ENCODE data around the gene DDX17.

DDX17 gene

GRCh38 chr22:38465673-38466490, 40.2 kb downstream of the DDX17 start:
- no peak for DNase-seq (ENCODE audit: low read depth in 2 of 2)

- DNase-seq (ENCODE audit: low read depth in 2 of 2): no peak
Measured at GRCh38 chr22:38464992-38465672, 41.0 kb downstream of the DDX17 start.

DNA sequence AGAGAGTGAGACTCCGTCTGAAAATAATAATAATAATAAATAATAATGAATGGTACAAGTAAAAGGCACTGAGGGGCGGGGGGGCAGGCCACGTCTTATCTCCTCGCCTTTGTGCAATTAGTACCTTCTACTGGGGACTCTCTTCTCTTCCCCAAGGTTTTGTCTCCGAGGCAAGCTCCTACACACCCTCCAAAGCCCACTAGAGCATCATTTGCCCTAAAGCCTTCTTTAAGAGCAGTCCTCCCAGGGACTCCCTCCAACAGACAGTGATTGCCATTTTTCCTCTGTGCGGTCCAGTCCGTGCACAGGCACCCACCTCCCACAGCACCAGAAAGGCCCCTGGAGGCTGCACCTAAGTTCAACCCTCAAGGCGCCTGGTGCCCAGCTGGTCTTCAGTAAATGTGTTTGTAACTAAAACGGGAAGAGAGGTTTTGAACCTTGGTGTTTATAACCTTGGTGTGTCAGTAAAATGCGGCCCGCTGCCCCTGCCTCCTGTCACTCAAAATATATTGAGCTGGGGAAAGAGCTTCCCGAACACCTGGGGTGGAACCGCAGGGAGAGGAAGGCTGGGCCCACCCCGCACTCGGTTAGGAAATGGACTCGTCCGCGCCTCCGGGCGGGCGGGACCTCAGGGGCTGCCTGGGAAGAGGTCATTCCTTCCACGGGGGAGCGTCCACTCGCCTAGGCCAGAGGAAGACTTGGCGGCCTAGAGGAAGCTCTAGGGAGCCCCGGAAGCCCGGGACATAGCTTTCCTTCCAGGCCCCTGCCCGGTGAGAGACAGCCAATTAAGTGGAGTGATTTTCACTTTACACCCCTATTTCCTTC, 42.9 kb downstream of the DDX17 start:
- DNase-seq (ENCODE audit: low read depth in 2 of 2): no peak

DNA sequence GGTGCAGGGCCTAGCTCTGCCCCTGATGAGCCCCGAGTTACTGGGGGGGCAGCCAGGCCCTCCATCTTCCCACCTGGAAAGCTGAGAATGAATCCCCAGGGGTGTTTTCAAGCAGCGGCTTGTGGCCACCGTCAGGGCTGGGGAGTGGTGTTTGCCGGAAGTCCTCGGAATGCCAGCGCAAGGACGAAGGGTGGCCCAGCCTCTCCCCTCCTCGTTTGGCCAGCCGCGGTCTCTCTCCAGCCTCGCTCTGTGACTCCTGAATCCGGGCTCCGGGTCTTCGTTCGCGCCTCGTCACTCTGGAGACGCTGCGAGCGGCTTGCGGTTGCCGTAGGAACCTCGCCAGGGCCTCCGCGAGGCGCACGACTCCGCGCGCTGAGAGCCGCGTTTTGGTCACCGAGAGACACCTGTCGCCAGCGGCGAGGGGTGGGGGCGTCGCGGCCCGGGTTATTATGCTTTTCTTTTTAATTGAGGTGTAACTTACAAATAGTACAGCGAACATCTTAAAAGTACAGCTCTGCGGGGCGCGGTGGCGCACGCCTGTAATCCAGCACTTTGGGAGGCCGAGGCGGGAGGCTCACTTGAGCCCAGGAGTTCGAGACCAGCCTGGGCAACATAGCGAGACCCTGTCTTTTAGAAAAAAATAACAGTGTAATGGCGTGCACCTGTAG, 44.6 kb downstream of the DDX17 start:
- peak; percentile 42 to 66 for DNase-seq (ENCODE audit: low read depth in 2 of 2)

DNA sequence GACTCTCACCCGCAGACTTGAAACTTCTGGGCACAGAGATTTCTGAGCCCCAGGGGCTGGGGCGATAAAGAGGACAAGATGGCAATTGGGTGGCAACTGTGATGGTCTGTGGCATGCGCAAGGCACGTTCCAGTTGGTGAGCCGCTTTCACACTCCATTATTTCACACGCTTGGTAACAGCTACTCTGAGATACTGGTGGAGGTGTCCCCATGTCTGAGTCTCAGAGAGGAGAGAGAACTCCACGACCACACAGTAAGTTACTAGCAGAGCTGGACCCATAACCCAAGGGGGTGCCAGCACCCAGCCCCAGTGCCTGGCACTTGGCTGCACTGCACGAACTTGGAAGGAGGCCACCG, 45.1 kb downstream of the DDX17 start:
- DNase-seq (ENCODE audit: low read depth in 2 of 2): no peak

DNA sequence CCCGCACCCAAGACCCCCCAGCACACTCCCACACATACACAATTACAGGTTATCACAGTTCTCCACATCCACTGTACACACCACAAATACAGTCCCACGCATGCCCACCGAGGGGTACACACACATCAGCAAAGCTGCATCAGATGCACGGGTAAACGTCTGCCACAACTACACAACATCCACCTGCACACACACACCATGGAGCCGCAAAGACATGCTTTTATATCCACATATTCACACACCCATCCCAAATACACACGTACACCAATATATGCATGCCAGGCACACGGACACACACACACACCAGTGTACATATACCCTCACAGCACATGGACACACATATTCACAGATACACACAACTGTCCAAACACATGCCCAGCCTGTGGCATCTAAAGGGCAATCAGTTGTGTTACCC, 45.7 kb downstream of the DDX17 start:
- DNase-seq (ENCODE audit: low read depth in 2 of 2): no peak

GRCh38 chr22:38456841-38457699, 49.0 kb downstream of the DDX17 start:
- DNase-seq (ENCODE audit: low read depth in 2 of 2): no peak

- DNase-seq (ENCODE audit: low read depth in 2 of 2): no peak
Measured at GRCh38 chr22:38456272-38456835, 49.8 kb downstream of the DDX17 start.

GRCh38 chr22:38455530-38456271, 50.4 kb downstream of the DDX17 start:
- DNase-seq (ENCODE audit: low read depth in 2 of 2): no peak

DNA sequence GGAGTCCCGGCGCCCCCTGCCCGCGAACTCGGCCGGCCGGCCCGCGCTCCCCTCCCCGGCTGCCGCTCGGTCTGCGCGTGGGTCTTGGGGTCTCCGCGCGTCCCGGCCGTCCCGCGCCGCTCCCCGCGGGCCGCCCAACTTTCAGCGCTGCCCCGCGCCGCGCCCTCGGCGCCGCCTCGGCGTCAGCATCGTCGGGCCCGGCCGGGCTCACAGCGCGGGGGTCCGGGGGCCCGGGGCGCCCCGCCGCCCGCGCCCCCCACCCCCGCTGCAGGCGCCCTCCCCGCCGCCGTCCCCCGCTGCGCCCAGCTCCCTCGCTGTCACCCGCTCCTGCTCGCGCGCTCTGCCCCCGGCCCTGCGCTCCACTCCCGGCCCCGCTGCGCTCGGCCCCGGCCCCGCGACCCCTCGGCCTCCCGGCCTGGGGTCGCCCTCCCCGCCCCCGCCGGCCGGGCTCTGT, 51.0 kb downstream of the DDX17 start, which contains the start of gene KCNJ4:
Gene KCNJ4 (minus strand): TSS at position 124 of the 454 bp plus-strand sequence. CDS start 27,067 bp downstream, outside the sequence.
- DNase-seq (ENCODE audit: low read depth in 2 of 2): no peak

DNA sequence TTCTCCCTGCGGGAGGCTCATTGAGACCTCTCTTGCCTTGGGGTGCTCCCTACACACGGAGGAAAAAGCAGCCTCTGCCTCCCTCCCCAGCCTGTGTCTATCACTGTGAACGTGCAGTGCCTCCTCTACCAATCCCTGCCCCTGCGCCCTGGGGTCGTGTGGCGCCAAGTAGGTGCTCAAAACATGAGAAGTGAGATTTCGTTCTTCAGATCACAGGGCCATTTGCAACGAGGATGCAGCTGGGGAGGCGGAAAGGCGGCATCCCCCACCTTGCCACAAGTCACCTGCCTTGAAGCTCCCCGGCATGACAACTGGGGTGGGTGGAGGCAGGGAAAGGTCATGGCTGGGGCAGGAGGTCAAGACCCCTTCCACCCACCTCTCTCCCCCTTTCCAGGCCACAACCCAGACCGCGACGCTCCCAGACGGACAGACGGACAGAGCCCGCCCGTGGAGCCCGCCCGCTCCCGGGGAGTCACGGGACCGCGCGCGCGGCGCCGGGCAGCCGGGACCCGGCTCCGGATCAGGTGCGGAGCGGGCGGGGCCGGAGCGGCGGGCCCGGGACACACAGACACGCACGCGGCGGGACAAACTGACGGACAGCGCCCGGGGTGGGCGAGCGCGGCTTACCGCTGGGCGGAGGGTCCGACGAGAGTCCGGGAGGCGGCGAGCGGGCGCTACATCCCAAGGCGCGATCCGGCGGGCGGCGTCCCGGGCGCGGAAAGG, 51.6 kb downstream of the DDX17 start:
- DNase-seq (ENCODE audit: low read depth in 2 of 2): no peak

- no peak for DNase-seq (ENCODE audit: low read depth in 2 of 2)
Measured at GRCh38 chr22:38453996-38454352, 52.1 kb downstream of the DDX17 start.

DNA sequence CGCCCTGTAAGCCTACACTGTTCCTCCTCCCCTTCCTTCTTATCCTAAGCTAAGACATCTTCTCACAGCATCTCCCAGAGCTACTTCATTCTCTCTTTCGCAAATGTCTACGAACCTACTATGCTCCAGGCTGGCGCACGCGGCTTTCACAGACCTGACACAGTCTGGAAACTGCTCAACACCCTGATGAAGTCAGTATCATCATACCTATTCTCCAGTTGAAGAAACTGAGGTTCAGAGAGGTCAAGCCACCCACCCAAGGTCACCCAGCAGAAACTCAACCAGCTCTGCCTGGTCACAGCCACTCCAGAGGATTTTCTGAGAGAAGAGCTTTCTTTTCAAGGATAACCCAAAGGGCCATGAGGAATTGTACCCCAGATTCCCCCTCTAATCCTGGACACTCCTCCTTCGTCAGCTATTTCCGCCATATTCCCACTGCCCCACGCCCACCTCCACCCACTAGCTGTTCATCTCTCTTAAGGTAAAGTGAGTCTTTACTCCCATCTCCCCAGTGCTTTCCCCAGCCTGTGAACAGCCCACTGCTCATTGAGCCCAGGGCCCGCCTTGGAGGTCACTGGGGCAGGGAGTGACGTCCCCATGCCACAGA, 52.9 kb downstream of the DDX17 start:
- no peak for DNase-seq (ENCODE audit: low read depth in 2 of 2)

DNA sequence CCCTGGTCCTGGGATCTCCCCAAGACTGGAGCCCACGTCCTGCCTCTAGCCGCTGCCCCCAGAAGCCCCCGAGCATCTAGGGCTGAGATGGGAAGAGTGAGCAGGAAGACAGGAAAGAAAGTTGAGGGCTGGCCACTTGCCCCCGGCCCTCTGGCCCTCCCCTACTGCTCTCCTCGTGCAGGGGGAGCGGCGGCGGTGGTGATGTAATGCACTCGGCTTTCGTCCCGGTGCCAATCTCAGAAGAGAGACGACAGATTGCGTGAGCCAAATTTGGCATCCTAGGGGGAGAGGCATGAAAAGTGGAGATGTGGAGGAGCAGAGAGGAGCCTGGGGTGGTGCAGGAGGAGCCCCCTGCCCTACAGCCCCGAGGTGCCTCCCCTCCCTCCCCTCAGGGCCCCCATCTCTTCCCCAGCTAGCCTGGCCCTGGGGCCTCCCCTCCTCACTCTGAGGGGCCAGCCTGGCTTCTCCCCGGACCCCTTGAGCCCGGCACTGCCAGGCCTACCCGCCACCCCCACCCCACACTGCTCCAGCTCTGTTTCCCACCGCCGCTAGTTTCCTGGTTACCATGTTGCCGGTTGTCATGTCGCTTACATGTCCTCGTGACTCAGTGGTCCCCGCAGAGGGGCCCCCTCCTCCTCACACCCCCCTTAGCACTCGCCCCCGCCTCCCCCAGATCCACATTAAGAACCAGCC, 53.6 kb downstream of the DDX17 start:
- no peak for DNase-seq (ENCODE audit: low read depth in 2 of 2)

- no peak for DNase-seq (ENCODE audit: low read depth in 2 of 2)
Measured at GRCh38 chr22:38451864-38452263, 54.2 kb downstream of the DDX17 start.

- no peak for DNase-seq (ENCODE audit: low read depth in 2 of 2)
Measured at GRCh38 chr22:38451404-38451803, 54.7 kb downstream of the DDX17 start.

- DNase-seq (ENCODE audit: low read depth in 2 of 2): no peak
Measured at GRCh38 chr22:38450234-38450797, 55.8 kb downstream of the DDX17 start.

DNA sequence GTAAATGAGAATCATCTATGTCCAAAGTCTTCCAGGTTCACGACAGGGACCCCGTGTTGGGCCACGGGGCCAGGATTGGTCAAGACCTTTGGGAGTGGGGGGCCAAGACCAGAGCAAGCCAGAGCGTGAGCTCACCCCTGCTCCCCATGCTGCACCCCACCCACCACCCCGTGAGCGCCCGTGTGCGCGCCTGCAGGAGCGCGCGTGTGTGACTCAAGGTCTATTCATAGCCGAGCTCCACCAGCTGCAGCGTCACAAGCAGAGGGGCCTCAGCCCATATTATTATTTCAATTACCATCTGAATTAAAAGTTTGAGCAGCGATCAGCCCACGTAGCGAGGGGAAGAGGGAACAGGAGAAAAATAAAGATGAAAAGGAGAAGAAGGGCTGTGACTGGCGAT, 56.3 kb downstream of the DDX17 start:
- DNase-seq (ENCODE audit: low read depth in 2 of 2): no peak
